H9 (cell line): ENCODE measurements around the gene CPM. TPM values are rescaled to one million over a fixed set of nuclear protein-coding genes. Genes with fewer than 3 reads are reported as not detected.

Experiments
- DNase-seq: peaks from one replicate; pipeline ENCODE4 v3.0.0-alpha.2; 2017
- H2AFZ ChIP-seq: one replicate; pipeline ENCODE4 v1.6.1; 2013; ENCODE audit warnings: mild to moderate bottlenecking, low read length, control low read depth, moderate library complexity
- H2AK5ac ChIP-seq: 2 replicates; pipeline ENCODE4 v1.6.1; 2013; ENCODE audit warnings: low read length, control low read depth, mixed read lengths; ENCODE audit not compliant: insufficient read length
- H2BK120ac ChIP-seq: one replicate; pipeline ENCODE4 v1.6.1; 2013; ENCODE audit warnings: low read depth, mild to moderate bottlenecking, low read length, control low read depth, inconsistent platforms; ENCODE audit not compliant: poor library complexity, severe bottlenecking
- H2BK12ac ChIP-seq: 2 replicates; pipeline ENCODE4 v1.6.1; 2013; ENCODE audit warnings: low read length, control low read depth, mixed read lengths, low read depth; ENCODE audit not compliant: insufficient read length
- H2BK15ac ChIP-seq: 2 replicates; pipeline ENCODE4 v1.6.1; 2013; ENCODE audit warnings: low read depth, low read length, control low read depth
- H2BK20ac ChIP-seq: one replicate; pipeline ENCODE4 v1.6.1; 2013; ENCODE audit warnings: low read depth, mild to moderate bottlenecking, low read length, control low read depth, inconsistent platforms; ENCODE audit not compliant: poor library complexity, severe bottlenecking
- H2BK5ac ChIP-seq: 2 replicates; pipeline ENCODE4 v1.6.1; 2013; ENCODE audit warnings: low read length, control low read depth, mixed read lengths; ENCODE audit not compliant: insufficient read length
- H3K14ac ChIP-seq: 2 replicates; pipeline ENCODE4 v1.6.1; 2013; ENCODE audit warnings: low read length, control low read depth; ENCODE audit not compliant: insufficient read depth
- H3K18ac ChIP-seq: 2 replicates; pipeline ENCODE4 v1.6.1; 2013; ENCODE audit warnings: low read depth, mild to moderate bottlenecking, mixed read lengths, low read length, control low read depth; ENCODE audit not compliant: insufficient read length
- H3K23ac ChIP-seq: 2 replicates; pipeline ENCODE4 v1.6.1; 2013; ENCODE audit warnings: low read length, control low read depth, mixed read lengths, low read depth; ENCODE audit not compliant: insufficient read length
- H3K23me2 ChIP-seq: 2 replicates; pipeline ENCODE4 v1.6.1; 2013; ENCODE audit warnings: low read depth, mild to moderate bottlenecking, mixed read lengths, low read length, control low read depth; ENCODE audit not compliant: insufficient read length, poor library complexity, severe bottlenecking
- H3K27ac ChIP-seq: 2 replicates; pipeline ENCODE4 v1.5.1; 2013; ENCODE audit warnings: low read length, control low read depth, mixed read lengths, low read depth; ENCODE audit not compliant: insufficient read length
- H3K27me3 ChIP-seq: 2 replicates; pipeline ENCODE4 v1.6.1; 2013; ENCODE audit warnings: low read length, control low read depth, inconsistent platforms; ENCODE audit not compliant: insufficient read depth
- H3K4ac ChIP-seq: 2 replicates; pipeline ENCODE4 v1.6.1; 2013; ENCODE audit warnings: low read depth, mild to moderate bottlenecking, control low read depth, inconsistent platforms, low read length, moderate library complexity
- H3K4me1 ChIP-seq: 2 replicates; pipeline ENCODE4 v1.6.1; 2013; ENCODE audit warnings: low read length, control low read depth, inconsistent platforms; ENCODE audit not compliant: insufficient read depth
- H3K4me2 ChIP-seq: 2 replicates; pipeline ENCODE4 v1.6.1; 2013; ENCODE audit warnings: low read length, control low read depth, mixed read lengths; ENCODE audit not compliant: insufficient read length, insufficient read depth
- H3K56ac ChIP-seq: 2 replicates; pipeline ENCODE4 v1.6.1; 2013; ENCODE audit warnings: low read depth, mild to moderate bottlenecking, mixed read lengths, low read length, control low read depth; ENCODE audit not compliant: insufficient read length
- H3K79me1 ChIP-seq: 2 replicates; pipeline ENCODE4 v1.6.1; 2013; ENCODE audit warnings: low read depth, mild to moderate bottlenecking, moderate library complexity, low read length, control low read depth, inconsistent platforms; ENCODE audit not compliant: insufficient read depth, poor library complexity, severe bottlenecking
- H3K79me2 ChIP-seq: 2 replicates; pipeline ENCODE4 v1.6.1; 2013; ENCODE audit warnings: low read length, control low read depth, inconsistent platforms; ENCODE audit not compliant: insufficient read depth
- H3K9ac ChIP-seq: 2 replicates; pipeline ENCODE4 v1.6.1; 2013; ENCODE audit warnings: low read length, control low read depth, mixed read lengths; ENCODE audit not compliant: insufficient read length; ENCODE audit errors: extremely low read depth
- H3K9me3 ChIP-seq: one replicate; pipeline ENCODE4 v1.6.1; 2013; ENCODE audit warnings: low read depth, low read length, inconsistent platforms; ENCODE audit not compliant: control insufficient read depth
- H3T11ph ChIP-seq: one replicate; pipeline ENCODE4 v1.6.1; 2013; ENCODE audit warnings: mild to moderate bottlenecking, low read length, control low read depth, inconsistent platforms
- H4K20me1 ChIP-seq: one replicate; pipeline ENCODE4 v1.6.1; 2013; ENCODE audit not compliant: control insufficient read depth, insufficient read length, insufficient read depth
- H4K5ac ChIP-seq: 2 replicates; pipeline ENCODE4 v1.6.1; 2013; ENCODE audit warnings: low read depth, mild to moderate bottlenecking, mixed read lengths, low read length, control low read depth; ENCODE audit not compliant: insufficient read length
- H4K8ac ChIP-seq: replicated peaks from 2 replicates; pipeline ENCODE4 v1.6.1; 2013; ENCODE audit warnings: low read length, control low read depth, mixed read lengths, low read depth; ENCODE audit not compliant: insufficient read length
- H4K91ac ChIP-seq: 2 replicates; pipeline ENCODE4 v1.6.1; 2013; ENCODE audit warnings: low read depth, mild to moderate bottlenecking, moderate library complexity, mixed read lengths, low read length, control low read depth; ENCODE audit not compliant: insufficient read length
- H3K27ac Mint-ChIP-seq, 3 experiments: 2 replicates in 2 of 3; 3 replicates in 1 of 3; pipeline ENCODE4 v1.8.0; 2020 to 2021; ENCODE audit warnings: mixed read lengths in 3 of 3, mild to moderate bottlenecking in 1 of 3, moderate library complexity in 1 of 3
- H3K27me3 Mint-ChIP-seq: 2 replicates; pipeline ENCODE4 v1.8.0; 2021; ENCODE audit warnings: low read depth, mild to moderate bottlenecking, moderate library complexity, mixed read lengths
- H3K36me3 Mint-ChIP-seq, 3 experiments: 2 replicates in 2 of 3; 3 replicates in 1 of 3; pipeline ENCODE4 v1.8.0; 2020 to 2021; ENCODE audit warnings: low read depth in 3 of 3, mixed read lengths in 3 of 3; ENCODE audit not compliant: insufficient read depth in 1 of 3
- H3K4me1 Mint-ChIP-seq, 2 experiments: 2 replicates each; pipeline ENCODE4 v1.8.0; 2020; ENCODE audit warnings: mixed read lengths in 2 of 2
- H3K4me3 Mint-ChIP-seq, 2 experiments: 2 replicates in 1 of 2; 3 replicates in 1 of 2; pipeline ENCODE4 v1.8.0; 2020 to 2021; ENCODE audit warnings: mild to moderate bottlenecking in 2 of 2, mixed read lengths in 2 of 2, moderate library complexity in 1 of 2
- H3K9me3 Mint-ChIP-seq, 2 experiments: 2 replicates in 1 of 2; 3 replicates in 1 of 2; pipeline ENCODE4 v1.8.0; 2020; ENCODE audit warnings: mild to moderate bottlenecking in 2 of 2, mixed read lengths in 2 of 2, moderate library complexity in 1 of 2
- CTCF ChIP-seq: fragments of 200-600 bp; sonication (generic); conservative IDR thresholded peaks from 3 replicates; pipeline ENCODE4 v1.8.0; 2021; ENCODE audit warnings: antibody characterized with exemption, mild to moderate bottlenecking
- WGBS: extraction: QIAGEN DNeasy Blood & Tissue Kit; methylation state at CpG from one replicate; pipeline ENCODE4 v1.1.7; 2013; ENCODE audit warnings: missing lambda C conversion rate, low lambda C conversion rate, mixed read lengths; ENCODE audit not compliant: insufficient read length; ENCODE audit errors: extremely low coverage; 5-methylcytosine and 5-hydroxymethylcytosine counted together
- total RNA-seq: library from RNA; stranded (reverse); gene quantifications from 2 replicates; pipeline ENCODE4 v1.2.1, GENCODE V29; 2021

Gene CPM
- total RNA-seq, 1 experiment from 2014 or later, result 1.2 TPM

GRCh38 chr12:68839183-68840147 is 93.5 kb downstream of the CPM start:
- Histone ChIP-seq H3K4ac (no peak overlapping the region), H3K27ac (no peak overlapping the region), H2AFZ (no peak overlapping the region), H3K79me2 (no peaks in the 10 kb centered on the region), H3K9ac (no peak overlapping the region), H3K23me2 (no peaks in the 10 kb centered on the region), H4K5ac (no peak overlapping the region), H2AK5ac (no peak overlapping the region), H3K27me3 (no peaks in the 10 kb centered on the region), H4K91ac (no peak overlapping the region), H3K23ac (no peak overlapping the region), H4K20me1 (no peaks in the 10 kb centered on the region), H3K56ac (no peak overlapping the region), H3K4me1 (no peaks in the 10 kb centered on the region), H3T11ph (no peak overlapping the region), H3K4me2 (no peak overlapping the region), H3K18ac (no peak overlapping the region), H2BK15ac (no peak overlapping the region), H3K14ac (no peak overlapping the region), H2BK120ac (no peak overlapping the region), H2BK20ac (no peak overlapping the region), H3K79me1 (no peaks in the 10 kb centered on the region), H3K9me3 (no peaks in the 10 kb centered on the region), H2BK12ac (no peak overlapping the region), H2BK5ac (no peak overlapping the region), H4K8ac (no peak overlapping the region)
- no peaks in the 10 kb centered on the region for H3K9me3 Mint-ChIP-seq
- TF ChIP-seq CTCF, result no peak
- H3K36me3 Mint-ChIP-seq, result peaks cover 18 to 78% (median 59%) of the 10 kb centered on the region in 3 experiments
- H3K27me3 Mint-ChIP-seq, result no peaks in the 10 kb centered on the region
- no peak overlapping the region for H3K4me3 Mint-ChIP-seq
- H3K4me1 Mint-ChIP-seq, result peaks cover 0 to 12% of the 10 kb centered on the region in 2 experiments; a peak in 3 of 4 replicates
- no peak for DNase-seq
- WGBS, result no CpG with 5 or more reads among the region's 2 CpGs
- no peak overlapping the region for H3K27ac Mint-ChIP-seq
